Mammary epithelial cell (primary cell): ENCODE measurements around the gene CAMP.
A peak's percentile ranks its signal among the peaks of the same experiment; 100 is the strongest.

Source experiments
- CTCF ChIP-seq, 2 donors: IDR thresholded peaks in 1 of 2; conservative IDR thresholded peaks in 1 of 2; 2 replicates each; pipeline ENCODE4 v1.5.1; 2011 to 2012; ENCODE audit warnings: inconsistent platforms in 2 of 2, low read length in 2 of 2, mild to moderate bottlenecking in 2 of 2, control low read depth in 1 of 2, low read depth in 1 of 2; ENCODE audit not compliant: insufficient read depth in 1 of 2; ENCODE audit errors: extremely low read depth in 1 of 2
- EZH2 ChIP-seq: IDR thresholded peaks from 2 replicates; pipeline ENCODE4 v1.6.1; 2012; ENCODE audit warnings: low read length, inconsistent platforms, borderline replicate concordance

- TF ChIP-seq CTCF (conservative IDR thresholded peaks at IDR 0.05 in 1 of 2, IDR thresholded peaks at IDR 0.05 in 1 of 2; ENCODE audit: extremely low read depth in 1 of 2, insufficient read depth in 1 of 2, low read depth in 1 of 2, low read length in 2 of 2), result peak; percentile 52 to 74
- no peak for TF ChIP-seq EZH2
Measured at GRCh38 chr3:48232734-48233133, 9.4 kb downstream of the CAMP start.
